Measurements from ENCODE around the gene SMOC2.

DNA sequence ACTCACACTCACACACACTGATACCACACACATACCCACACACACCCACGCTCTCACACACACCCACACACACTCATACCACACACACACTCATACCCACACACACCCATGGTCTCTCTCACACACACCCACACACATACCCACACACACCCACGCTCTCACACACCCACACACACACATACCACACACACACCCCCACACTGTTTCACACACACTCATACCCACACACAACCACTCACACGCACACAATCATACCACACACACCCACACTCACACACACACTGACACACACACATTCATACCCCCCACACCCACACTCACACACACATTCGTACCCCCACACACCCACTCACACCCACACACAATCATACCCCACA, 158.1 kb downstream of the SMOC2 start:
- TF ChIP-seq, protein P1, sequence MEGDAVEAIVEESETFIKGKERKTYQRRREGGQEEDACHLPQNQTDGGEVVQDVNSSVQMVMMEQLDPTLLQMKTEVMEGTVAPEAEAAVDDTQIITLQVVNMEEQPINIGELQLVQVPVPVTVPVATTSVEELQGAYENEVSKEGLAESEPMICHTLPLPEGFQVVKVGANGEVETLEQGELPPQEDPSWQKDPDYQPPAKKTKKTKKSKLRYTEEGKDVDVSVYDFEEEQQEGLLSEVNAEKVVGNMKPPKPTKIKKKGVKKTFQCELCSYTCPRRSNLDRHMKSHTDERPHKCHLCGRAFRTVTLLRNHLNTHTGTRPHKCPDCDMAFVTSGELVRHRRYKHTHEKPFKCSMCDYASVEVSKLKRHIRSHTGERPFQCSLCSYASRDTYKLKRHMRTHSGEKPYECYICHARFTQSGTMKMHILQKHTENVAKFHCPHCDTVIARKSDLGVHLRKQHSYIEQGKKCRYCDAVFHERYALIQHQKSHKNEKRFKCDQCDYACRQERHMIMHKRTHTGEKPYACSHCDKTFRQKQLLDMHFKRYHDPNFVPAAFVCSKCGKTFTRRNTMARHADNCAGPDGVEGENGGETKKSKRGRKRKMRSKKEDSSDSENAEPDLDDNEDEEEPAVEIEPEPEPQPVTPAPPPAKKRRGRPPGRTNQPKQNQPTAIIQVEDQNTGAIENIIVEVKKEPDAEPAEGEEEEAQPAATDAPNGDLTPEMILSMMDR (IDR thresholded peaks at IDR 0.05), result no peak
- TF ChIP-seq POLR2A (IDR thresholded peaks at IDR 0.05) (no peak), POLR2AphosphoS5 (IDR thresholded peaks at IDR 0.05) (no peak)

Data from prostate gland (tissue), 2 donors.